Upper lobe of left lung (tissue), 4 donors: ENCODE measurements around the gene PHF1.

Source experiments
- EP300 ChIP-seq, 4 donors: sonication (generic); formaldehyde crosslinking; IDR thresholded peaks; one replicate each; pipeline ENCODE4 v1.5.1; 2017; ENCODE audit warnings: antibody characterized with exemption in 4 of 4, control low read depth in 2 of 4
- POLR2A ChIP-seq, 4 donors: fragments of 450-650 bp; IDR thresholded peaks; one replicate each; pipeline ENCODE4 v1.5.1; 2016 to 2017; ENCODE audit warnings: antibody characterized with exemption in 4 of 4, mild to moderate bottlenecking in 2 of 4
- POLR2AphosphoS5 ChIP-seq, 2 donors: sonication (generic); formaldehyde crosslinking; IDR thresholded peaks; one replicate each; pipeline ENCODE4 v1.5.1; 2017; ENCODE audit warnings: antibody characterized with exemption in 2 of 2
- TF ChIP-seq, protein P1 (sequence below), 6 experiments: fragments of 450-650 bp in 4 of 6; fragments of 200-600 bp in 2 of 6; sonication (generic) in 2 of 6; IDR thresholded peaks; one replicate each; pipeline ENCODE4 v1.5.1; 2016 to 2019; ENCODE audit warnings: antibody characterized with exemption in 6 of 6

DNA sequence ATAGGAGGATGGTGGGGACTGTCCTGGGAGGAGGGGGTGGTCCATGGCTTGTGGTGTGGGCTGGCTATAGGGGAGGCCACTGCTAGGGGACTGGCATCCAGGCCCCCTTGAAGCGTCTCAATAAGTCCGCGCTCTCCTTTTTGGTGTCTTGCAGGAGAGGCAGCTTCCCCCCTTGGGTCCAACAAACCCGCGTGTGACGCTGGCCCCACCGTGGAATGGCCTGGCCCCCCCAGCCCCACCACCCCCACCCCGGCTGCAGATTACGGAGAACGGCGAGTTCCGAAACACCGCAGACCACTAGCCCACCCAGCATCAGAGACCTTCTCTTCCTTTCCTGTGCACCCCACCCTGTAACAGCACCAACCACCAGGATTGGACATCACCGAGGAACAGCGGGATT lies 40.8 kb downstream of the PHF1 start:
- TF ChIP-seq POLR2A (IDR thresholded peaks at IDR 0.05) (no peak), EP300 (IDR thresholded peaks at IDR 0.05) (no peak), POLR2AphosphoS5 (IDR thresholded peaks at IDR 0.05) (no peak)
- TF ChIP-seq, protein P1, sequence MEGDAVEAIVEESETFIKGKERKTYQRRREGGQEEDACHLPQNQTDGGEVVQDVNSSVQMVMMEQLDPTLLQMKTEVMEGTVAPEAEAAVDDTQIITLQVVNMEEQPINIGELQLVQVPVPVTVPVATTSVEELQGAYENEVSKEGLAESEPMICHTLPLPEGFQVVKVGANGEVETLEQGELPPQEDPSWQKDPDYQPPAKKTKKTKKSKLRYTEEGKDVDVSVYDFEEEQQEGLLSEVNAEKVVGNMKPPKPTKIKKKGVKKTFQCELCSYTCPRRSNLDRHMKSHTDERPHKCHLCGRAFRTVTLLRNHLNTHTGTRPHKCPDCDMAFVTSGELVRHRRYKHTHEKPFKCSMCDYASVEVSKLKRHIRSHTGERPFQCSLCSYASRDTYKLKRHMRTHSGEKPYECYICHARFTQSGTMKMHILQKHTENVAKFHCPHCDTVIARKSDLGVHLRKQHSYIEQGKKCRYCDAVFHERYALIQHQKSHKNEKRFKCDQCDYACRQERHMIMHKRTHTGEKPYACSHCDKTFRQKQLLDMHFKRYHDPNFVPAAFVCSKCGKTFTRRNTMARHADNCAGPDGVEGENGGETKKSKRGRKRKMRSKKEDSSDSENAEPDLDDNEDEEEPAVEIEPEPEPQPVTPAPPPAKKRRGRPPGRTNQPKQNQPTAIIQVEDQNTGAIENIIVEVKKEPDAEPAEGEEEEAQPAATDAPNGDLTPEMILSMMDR (IDR thresholded peaks at IDR 0.05) = no peak
